K562 (cell line): ENCODE results near the gene DNMT3A. TPM values are rescaled to one million over a fixed set of nuclear protein-coding genes. Genes with fewer than 3 reads are reported as not detected.

ENCODE experiments used
- ATAC-seq: fragments of 200-7000 bp; cut with Tn5 transposase; 3 replicates; pipeline ENCODE4 v1.9.1; 2020; ENCODE audit warnings: moderate library complexity
- BruUV-seq: library from RNA; stranded (reverse); fragments of 400-500 nt; replicated peaks from 2 replicates; lab custom pipeline; 2021; lab: Mats Ljungman, UMichigan
- CTCF ChIA-PET: fragments of 300-600 bp; formaldehyde crosslinking; extraction: SDS; loops from one replicate; lab custom pipeline; 2021; ENCODE audit warnings: low intra/inter-chr PET ratio; lab: Yijun Ruan, JAX
- POLR2A ChIA-PET: fragments of 300-600, 350-650 bp; sonication (Branson Sonifier 250); formaldehyde crosslinking; extraction: SDS; loops from one replicate; lab custom pipeline; 2021; ENCODE audit warnings: antibody characterized with exemption, inconsistent platforms; lab: Yijun Ruan, JAX
- DNase-seq, 4 experiments: peaks; one replicate each; pipeline versions ENCODE4 v3.0.0 to v3.0.0-alpha.2; 2011 to 2018; ENCODE audit warnings: low spot score in 3 of 4, mixed read lengths in 3 of 4; ENCODE audit errors: extremely low read depth in 1 of 4
- FAIRE-seq: peaks from 2 replicates; lab custom pipeline; 2011; peaks lifted over from hg19 to GRCh38; lab: Jason Lieb, UNC
- H2AFZ ChIP-seq: 2 replicates; pipeline ENCODE4 v1.6.0; 2011; ENCODE audit warnings: low read depth, low read length, control low read depth, inconsistent platforms
- H3K27ac ChIP-seq: fragments of 200-600 bp; 3 replicates; pipeline ENCODE4 v1.8.0; 2011; ENCODE audit warnings: low read depth, mild to moderate bottlenecking, control low read depth, inconsistent platforms, low read length, moderate library complexity, mixed read lengths; ENCODE audit errors: extremely low read depth
- H3K27me3 ChIP-seq, 2 experiments: fragments of 300-600 bp in 1 of 2; 2 replicates in 1 of 2; 3 replicates in 1 of 2; pipeline versions ENCODE4 v1.6.0 to v1.8.0; 2011; ENCODE audit warnings: inconsistent platforms in 2 of 2, low read length in 2 of 2, mild to moderate bottlenecking in 1 of 2, mixed read lengths in 1 of 2, moderate library complexity in 1 of 2; ENCODE audit not compliant: control insufficient read depth in 2 of 2, insufficient read depth in 2 of 2
- H3K36me3 ChIP-seq: fragments of 300-600 bp; 3 replicates; pipeline ENCODE4 v1.8.0; 2011; ENCODE audit warnings: mild to moderate bottlenecking, low read length, inconsistent platforms; ENCODE audit not compliant: control insufficient read depth, insufficient read depth
- H3K4me1 ChIP-seq, 2 experiments: fragments of 200-600 bp in 1 of 2; replicated peaks in 1 of 2; 2 replicates in 1 of 2; 3 replicates in 1 of 2; pipeline versions ENCODE4 v1.5.1 to v1.8.0; 2011; ENCODE audit warnings: inconsistent platforms in 2 of 2, low read length in 2 of 2, mild to moderate bottlenecking in 1 of 2, mixed read lengths in 1 of 2, moderate library complexity in 1 of 2; ENCODE audit not compliant: control insufficient read depth in 2 of 2, insufficient read depth in 2 of 2
- H3K4me2 ChIP-seq: 2 replicates; pipeline ENCODE4 v1.6.1; 2011; ENCODE audit warnings: low read length, control low read depth, inconsistent platforms, mixed read lengths; ENCODE audit not compliant: insufficient read depth
- H3K4me3 ChIP-seq: fragments of 200-600 bp; sonication (generic), shearing (Covaris generic); 2 replicates; pipeline ENCODE4 v1.5.1; 2016; ENCODE audit warnings: control low read depth, inconsistent platforms
- H3K79me2 ChIP-seq: fragments of 200-600 bp; 3 replicates; pipeline ENCODE4 v1.8.0; 2011; ENCODE audit warnings: low read length, inconsistent platforms; ENCODE audit not compliant: control insufficient read depth, insufficient read depth
- H3K9ac ChIP-seq, 2 experiments: 2 replicates each; pipeline versions ENCODE4 v1.6.0 to v1.6.1; 2011; ENCODE audit warnings: low read depth in 2 of 2, low read length in 2 of 2, control low read depth in 1 of 2, inconsistent platforms in 1 of 2, mild to moderate bottlenecking in 1 of 2, mixed read lengths in 1 of 2; ENCODE audit not compliant: insufficient read depth in 1 of 2
- H3K9me1 ChIP-seq: one replicate; pipeline ENCODE4 v1.6.0; 2011; ENCODE audit warnings: inconsistent platforms, mild to moderate bottlenecking, low read length, moderate library complexity; ENCODE audit not compliant: control insufficient read depth, insufficient read depth
- H3K9me3 ChIP-seq: replicated peaks from 2 replicates; pipeline ENCODE4 v1.5.1; 2011; ENCODE audit warnings: low read depth, low read length, inconsistent platforms; ENCODE audit not compliant: control insufficient read depth, insufficient read depth
- H4K20me1 ChIP-seq: replicated peaks from 2 replicates; pipeline ENCODE4 v1.6.1; 2011; ENCODE audit warnings: low read length, inconsistent platforms, mixed read lengths; ENCODE audit not compliant: control insufficient read depth, insufficient read depth
- BRD4 ChIP-seq: fragments of 200-600 bp; sonication (generic); IDR thresholded peaks from 2 replicates; pipeline ENCODE4 v1.6.1; 2017; ENCODE audit warnings: inconsistent platforms
- CTCF ChIP-seq, 3 experiments: IDR thresholded peaks in 2 of 3; conservative IDR thresholded peaks in 1 of 3; 2 replicates each; pipeline ENCODE4 v1.5.1; 2011 to 2012; ENCODE audit warnings: low read length in 3 of 3, mild to moderate bottlenecking in 3 of 3, control low read depth in 2 of 3, improper control_type of control experiment in 1 of 3, inconsistent platforms in 1 of 3, low read depth in 1 of 3, mixed read lengths in 1 of 3, moderate library complexity in 1 of 3; ENCODE audit not compliant: insufficient read depth in 2 of 3
- FIP1L1 ChIP-seq: fragments of 200-400 bp; formaldehyde crosslinking; IDR thresholded peaks from 2 replicates; pipeline ENCODE4 v1.6.1; 2018; ENCODE audit warnings: mild to moderate bottlenecking, low read depth, low read length; ENCODE audit not compliant: poor library complexity, severe bottlenecking
- FOXP1 ChIP-seq: sonication (generic); formaldehyde crosslinking; IDR thresholded peaks from 2 replicates; pipeline ENCODE4 v1.8.0; 2022; ENCODE audit warnings: mild to moderate bottlenecking, missing genetic modification reagents
- KDM1A ChIP-seq, 2 experiments: fragments of 450-650 bp; IDR thresholded peaks; 2 replicates each; pipeline ENCODE4 v1.6.1; 2016; ENCODE audit warnings: mild to moderate bottlenecking in 2 of 2
- RFX1 ChIP-seq: fragments of 450-650 bp; IDR thresholded peaks from 2 replicates; pipeline ENCODE4 v1.6.1; 2016; ENCODE audit warnings: mild to moderate bottlenecking, moderate library complexity
- SMAD4 ChIP-seq: fragments of 250-450 bp; sonication (Bioruptor Pico); conservative IDR thresholded peaks from 2 replicates; pipeline ENCODE4 v1.8.0; 2021; ENCODE audit warnings: inconsistent platforms, mild to moderate bottlenecking, moderate library complexity
- ZNF561 ChIP-seq: fragments of 450-650 bp; formaldehyde crosslinking; conservative IDR thresholded peaks from 2 replicates; pipeline ENCODE4 v1.4.0; 2020; ENCODE audit warnings: mild to moderate bottlenecking, moderate library complexity
- WGBS: fragments of 100-300 bp; shearing (Covaris generic); methylation state at CpG from one replicate; pipeline ENCODE4 v1.1.6; 2016; ENCODE audit warnings: low coverage, mixed read lengths; ENCODE audit not compliant: insufficient coverage; ENCODE audit errors: missing lambda C conversion rate; 5-methylcytosine and 5-hydroxymethylcytosine counted together
- in situ Hi-C: fragments of 300-500 bp; cut with MboI; formaldehyde crosslinking; loops from 4 replicates; pipeline ENCODE4 v1.15.0; 2018; ENCODE audit warnings: inconsistent platforms, mixed read lengths
- intact Hi-C: fragments of 100-400 bp; cut with micrococcal nuclease; formaldehyde crosslinking; loops from 2 replicates; pipeline ENCODE4 v1.14.2; 2022
- polyA plus RNA-seq, 8 experiments: library from polyadenylated mRNA; depleted of rRNA in 4 of 8; stranded (reverse) in 5 of 8; unstranded in 3 of 8; fragments of >200 nt; fragmentation: Nextera tagmentation in 2 of 8; fragmentation: Illumina TruSeq in 1 of 8; extraction: Ambion mirVana in 2 of 8; extraction: Trizol in 1 of 8; gene quantifications; 2 replicates each; pipeline versions ENCODE4 v1.2.1 to v1.2.3, GENCODE V29; 2011 to 2014; ENCODE audit warnings: inconsistent platforms in 1 of 8, missing spikeins in 1 of 8
- total RNA-seq, 7 experiments: library from RNA; depleted of rRNA in 6 of 7; stranded (reverse); fragments of >200 nt in 6 of 7; fragmentation: Illumina TruSeq in 2 of 7; extraction: Trizol in 2 of 7; gene quantifications; 2 replicates each; pipeline versions ENCODE4 v1.2.1 to v1.2.3, GENCODE V29; 2011 to 2021; ENCODE audit warnings: low replicate concordance in 1 of 7
- TF ChIP-seq, protein P1 (sequence below): fragments of 250-450 bp; sonication (Bioruptor Pico); IDR thresholded peaks from 2 replicates; pipeline ENCODE4 v1.4.0; 2020; ENCODE audit warnings: borderline replicate concordance

The DNMT3A gene
- total and polyA plus RNA-seq, 9 of the 15 experiments (the other 6 are each of a cell fraction or from before 2014, with no cell fraction given) = 3.0 to 16.0 (median 6.1) TPM

DNA sequence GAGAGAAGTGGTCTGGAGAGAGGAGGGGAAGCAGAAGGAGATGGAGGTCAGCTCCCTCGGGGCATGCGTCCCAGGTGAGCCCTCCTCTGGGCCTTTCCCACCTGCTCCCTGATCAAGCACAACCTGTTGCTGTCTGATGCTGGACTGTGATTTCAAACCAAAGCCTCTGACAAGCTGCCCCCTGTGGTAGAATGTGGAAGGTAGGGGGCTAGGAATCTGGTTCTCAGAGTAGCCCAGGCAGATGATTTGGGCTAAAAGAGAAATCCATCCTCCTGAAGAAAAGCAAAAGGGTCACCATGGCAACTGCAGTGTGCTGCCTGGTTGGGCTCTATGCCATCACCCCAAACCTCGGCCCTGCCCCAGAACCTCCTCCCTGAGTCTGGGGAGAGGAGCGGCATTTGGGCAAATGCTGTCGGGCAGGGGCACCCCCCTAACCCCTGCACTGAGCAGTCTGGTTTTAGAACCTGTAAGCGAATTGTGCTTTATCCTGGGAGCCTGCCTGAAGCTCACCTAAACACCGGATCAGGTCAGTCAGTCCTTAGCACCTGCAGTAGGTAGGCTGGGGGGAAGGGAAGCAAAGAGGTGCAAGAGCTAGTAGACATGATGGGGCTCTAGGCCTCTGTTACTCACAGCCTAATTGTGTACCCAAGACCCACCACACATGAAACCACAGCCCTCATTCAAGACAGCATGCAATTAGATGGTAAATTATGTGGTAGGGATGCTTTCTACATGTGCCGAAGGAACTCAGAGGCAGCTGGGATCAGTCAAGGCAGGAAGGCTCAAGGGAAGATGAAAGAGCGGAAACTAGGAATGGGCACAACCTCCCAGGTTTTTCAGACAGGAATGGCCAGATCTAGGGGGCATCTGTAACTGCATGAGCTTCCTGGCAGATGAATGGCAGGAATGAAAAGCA, 83.5 kb downstream of the DNMT3A start:
- no peak for TF ChIP-seq SMAD4 (CRISPR knock-in tag)
- no peak for TF ChIP-seq BRD4
- peak; percentile 61 to 66; a peak in 2 of 4 replicates for TF ChIP-seq KDM1A (IDR thresholded peaks at IDR 0.05)
- TF ChIP-seq ZNF561 (CRISPR knock-in tag) = no peak
- TF ChIP-seq FIP1L1 = no peak
- TF ChIP-seq, protein P1, sequence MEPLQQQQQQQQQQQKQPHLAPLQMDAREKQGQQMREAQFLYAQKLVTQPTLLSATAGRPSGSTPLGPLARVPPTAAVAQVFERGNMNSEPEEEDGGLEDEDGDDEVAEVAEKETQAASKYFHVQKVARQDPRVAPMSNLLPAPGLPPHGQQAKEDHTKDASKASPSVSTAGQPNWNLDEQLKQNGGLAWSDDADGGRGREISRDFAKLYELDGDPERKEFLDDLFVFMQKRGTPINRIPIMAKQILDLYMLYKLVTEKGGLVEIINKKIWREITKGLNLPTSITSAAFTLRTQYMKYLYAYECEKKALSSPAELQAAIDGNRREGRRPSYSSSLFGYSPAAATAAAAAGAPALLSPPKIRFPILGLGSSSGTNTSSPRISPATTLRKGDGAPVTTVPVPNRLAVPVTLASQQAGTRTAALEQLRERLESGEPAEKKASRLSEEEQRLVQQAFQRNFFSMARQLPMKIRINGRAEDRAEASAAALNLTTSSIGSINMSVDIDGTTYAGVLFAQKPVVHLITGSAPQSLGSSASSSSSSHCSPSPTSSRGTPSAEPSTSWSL (CRISPR knock-in tag) = no peak
- TF ChIP-seq RFX1 = peak; percentile 61
- TF ChIP-seq FOXP1 (CRISPR knock-in tag) = no peak
- TF ChIP-seq CTCF (IDR thresholded peaks at IDR 0.05 in 2 of 3, conservative IDR thresholded peaks at IDR 0.05 in 1 of 3; ENCODE audit: insufficient read depth in 2 of 3, low read depth in 1 of 3, low read length in 3 of 3) = 0 out of 6 replicates have a peak, but pooled peaks of 1 of the 3 experiments have one; percentile 16
- Histone ChIP-seq H3K36me3 (no peaks in the 10 kb centered on the region), H3K9me1 (no peaks in the 10 kb centered on the region), H3K4me3 (no peak overlapping the region), H3K27me3 (peaks cover 0 to 18% of the 10 kb centered on the region in 2 experiments; a peak in 3 of 5 replicates), H3K4me1 (peaks cover 7 to 14% of the 10 kb centered on the region in 2 experiments; a peak in 4 of 5 replicates), H4K20me1 (no peaks in the 10 kb centered on the region), H3K79me2 (no peaks in the 10 kb centered on the region), H3K9me3 (no peaks in the 10 kb centered on the region), H3K27ac (no peak overlapping the region), H2AFZ (no peak overlapping the region), H3K9ac (no peak overlapping the region), H3K4me2 (no peak overlapping the region)
- intact Hi-C loops (no loop called here), in situ Hi-C loops (no loop called here)
- no peak for DNase-seq
- ATAC-seq = no peak
- CTCF ChIA-PET = no interaction called here
- FAIRE-seq = no peak
- 24% methylated on average over 8 of the region's 9 CpGs for WGBS
- no TSS peak for BruUV-seq
- POLR2A ChIA-PET = interaction anchor here (0.5 to 0.6 kb wide), 2 partner anchors 124 to 350 kb away, joined by 4 to 5 read pairs; no protein-coding TSS in a partner anchor
